Measurements from ENCODE around the gene RBM33.

GRCh38 chr7:155764438-155764793, 120.0 kb downstream of the RBM33 start:
- TF ChIP-seq CTCF (IDR thresholded peaks at IDR 0.05) (no peak), SP1 (CRISPR knock-in tag; conservative IDR thresholded peaks at IDR 0.05) (no peak), STAT6 (CRISPR knock-in tag; conservative IDR thresholded peaks at IDR 0.05; ENCODE audit: low read depth) (no peak)

All from WTC11 (cell line).